BE2C (cell line): ENCODE data around the gene TMEM51.

ENCODE experiments used
- DNase-seq: peaks from one replicate; pipeline ENCODE4 v3.0.0-alpha.2; 2020
- H3K27me3 ChIP-seq: fragments of 250-450 bp; sonication (Bioruptor Pico); 2 replicates; pipeline ENCODE4 v1.5.1; 2020; ENCODE audit warnings: mild to moderate bottlenecking
- H3K36me3 ChIP-seq: fragments of 250-450 bp; sonication (Bioruptor Pico); 2 replicates; pipeline ENCODE4 v1.5.1; 2020; ENCODE audit warnings: mild to moderate bottlenecking
- H3K4me1 ChIP-seq: fragments of 250-450 bp; sonication (Bioruptor Pico); 2 replicates; pipeline ENCODE4 v1.5.1; 2020
- H3K4me3 ChIP-seq: 2 replicates; pipeline ENCODE4 v1.5.1; 2011; ENCODE audit warnings: low read depth, low read length
- H3K9me3 ChIP-seq: fragments of 250-450 bp; sonication (Bioruptor Pico); 2 replicates; pipeline ENCODE4 v1.5.1; 2020
- TF ChIP-seq, protein P1 (sequence below): IDR thresholded peaks from 2 replicates; pipeline ENCODE4 v1.5.1; 2012; ENCODE audit warnings: mild to moderate bottlenecking, low read depth, low read length

Gene TMEM51

DNA sequence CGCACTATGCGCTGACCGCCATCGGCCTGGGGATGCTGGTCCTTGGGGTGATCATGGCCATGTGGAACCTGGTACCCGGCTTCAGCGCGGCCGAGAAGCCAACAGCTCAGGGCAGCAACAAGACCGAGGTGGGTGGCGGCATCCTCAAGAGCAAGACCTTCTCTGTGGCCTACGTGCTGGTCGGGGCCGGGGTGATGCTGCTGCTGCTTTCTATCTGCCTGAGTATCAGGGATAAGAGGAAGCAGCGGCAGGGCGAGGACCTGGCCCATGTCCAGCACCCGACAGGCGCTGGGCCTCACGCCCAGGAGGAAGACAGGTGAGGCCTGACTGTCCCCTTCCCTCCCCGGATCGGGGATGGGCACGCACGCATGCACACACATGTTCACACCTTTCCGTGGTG, 61.6 kb downstream of the TMEM51 start:
- no peak overlapping the region for H3K4me3 ChIP-seq
- no peaks in the 10 kb centered on the region for H3K27me3 ChIP-seq
- TF ChIP-seq, protein P1, sequence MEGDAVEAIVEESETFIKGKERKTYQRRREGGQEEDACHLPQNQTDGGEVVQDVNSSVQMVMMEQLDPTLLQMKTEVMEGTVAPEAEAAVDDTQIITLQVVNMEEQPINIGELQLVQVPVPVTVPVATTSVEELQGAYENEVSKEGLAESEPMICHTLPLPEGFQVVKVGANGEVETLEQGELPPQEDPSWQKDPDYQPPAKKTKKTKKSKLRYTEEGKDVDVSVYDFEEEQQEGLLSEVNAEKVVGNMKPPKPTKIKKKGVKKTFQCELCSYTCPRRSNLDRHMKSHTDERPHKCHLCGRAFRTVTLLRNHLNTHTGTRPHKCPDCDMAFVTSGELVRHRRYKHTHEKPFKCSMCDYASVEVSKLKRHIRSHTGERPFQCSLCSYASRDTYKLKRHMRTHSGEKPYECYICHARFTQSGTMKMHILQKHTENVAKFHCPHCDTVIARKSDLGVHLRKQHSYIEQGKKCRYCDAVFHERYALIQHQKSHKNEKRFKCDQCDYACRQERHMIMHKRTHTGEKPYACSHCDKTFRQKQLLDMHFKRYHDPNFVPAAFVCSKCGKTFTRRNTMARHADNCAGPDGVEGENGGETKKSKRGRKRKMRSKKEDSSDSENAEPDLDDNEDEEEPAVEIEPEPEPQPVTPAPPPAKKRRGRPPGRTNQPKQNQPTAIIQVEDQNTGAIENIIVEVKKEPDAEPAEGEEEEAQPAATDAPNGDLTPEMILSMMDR, result no peak
- H3K9me3 ChIP-seq, result no peaks in the 10 kb centered on the region
- DNase-seq, result no peak
- no peaks in the 10 kb centered on the region for H3K4me1 ChIP-seq
- peaks cover 4% of the 10 kb centered on the region; the same call in 1 of the 2 replicates for H3K36me3 ChIP-seq

DNA sequence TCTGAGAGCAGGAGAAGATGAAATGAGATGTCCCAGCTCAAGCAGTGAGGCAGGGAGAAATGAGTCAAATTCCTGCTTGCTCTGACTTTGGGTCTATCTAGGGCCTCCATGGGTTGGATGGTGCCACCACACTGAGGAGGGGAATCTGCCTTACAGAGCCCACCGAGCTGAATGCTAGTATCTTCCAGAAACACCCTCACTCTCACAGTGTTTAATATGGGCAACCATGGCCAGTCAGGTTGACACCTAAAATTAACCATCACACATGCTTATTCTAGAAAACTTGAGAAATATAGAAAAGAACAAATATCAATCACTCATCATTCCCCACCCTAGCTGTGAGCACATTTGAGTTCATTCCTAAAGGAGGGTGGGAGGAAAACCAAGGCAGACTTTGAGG, 64.1 kb downstream of the TMEM51 start:
- TF ChIP-seq, protein P1, result no peak
- DNase-seq, result no peak
- Histone ChIP-seq H3K4me1 (0 out of 2 replicates have a peak, but pooled peaks cover 2% of the 10 kb centered on the region), H3K4me3 (no peak overlapping the region), H3K27me3 (no peaks in the 10 kb centered on the region), H3K9me3 (no peaks in the 10 kb centered on the region), H3K36me3 (peaks cover 4% of the 10 kb centered on the region; the same call in 1 of the 2 replicates)

DNA sequence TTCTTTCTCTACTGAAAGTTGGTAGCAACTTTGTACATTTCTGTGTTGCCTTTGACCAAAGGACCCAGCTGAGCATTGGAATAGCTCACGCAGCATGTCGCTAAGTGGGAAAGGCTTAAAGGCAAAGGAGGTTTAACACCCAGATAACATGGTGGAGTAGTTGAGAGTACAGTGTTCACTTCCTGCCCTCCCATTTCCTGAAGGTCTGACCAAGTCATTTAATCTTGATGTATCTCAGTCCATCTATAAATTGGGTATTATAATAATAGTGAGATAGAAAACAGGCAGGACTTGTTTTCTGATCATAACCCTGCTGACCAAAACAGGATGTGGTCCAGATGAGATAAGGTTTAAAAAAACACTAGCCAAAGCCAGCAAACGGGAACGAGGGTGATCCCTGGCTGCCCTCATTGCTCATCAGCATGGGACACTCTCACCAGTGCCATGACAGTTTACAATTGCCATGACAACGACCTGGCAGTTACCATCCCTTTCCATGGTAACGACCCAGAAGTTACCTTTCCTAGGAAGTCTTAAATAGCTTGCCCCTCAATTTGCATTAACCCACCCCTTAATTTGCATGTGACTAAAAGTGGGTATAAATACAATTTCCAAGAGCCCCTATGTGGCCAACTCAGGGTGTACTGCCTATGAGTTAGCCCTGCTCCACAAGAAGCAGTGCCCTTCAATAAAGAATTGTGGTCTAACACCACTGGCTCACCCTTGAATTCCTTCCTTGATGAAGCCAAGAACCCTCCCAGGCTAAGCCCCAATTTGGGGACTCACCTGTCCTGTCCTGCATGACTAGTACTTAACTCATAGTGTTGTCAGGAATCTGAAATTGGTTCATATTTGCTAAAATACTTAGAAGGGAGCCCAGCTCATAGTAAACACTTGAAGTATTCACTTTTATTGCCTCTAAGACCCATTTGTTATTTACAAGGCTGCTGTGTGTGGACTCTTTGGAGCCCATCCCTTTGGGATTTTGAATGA, 65.0 kb downstream of the TMEM51 start:
- H3K4me1 ChIP-seq, result 0 out of 2 replicates have a peak, but pooled peaks cover 2% of the 10 kb centered on the region
- no peak overlapping the region for H3K4me3 ChIP-seq
- no peaks in the 10 kb centered on the region for H3K9me3 ChIP-seq
- H3K36me3 ChIP-seq, result peaks cover 4% of the 10 kb centered on the region; the same call in 1 of the 2 replicates
- no peak for DNase-seq
- H3K27me3 ChIP-seq, result no peaks in the 10 kb centered on the region
- TF ChIP-seq, protein P1, result no peak

DNA sequence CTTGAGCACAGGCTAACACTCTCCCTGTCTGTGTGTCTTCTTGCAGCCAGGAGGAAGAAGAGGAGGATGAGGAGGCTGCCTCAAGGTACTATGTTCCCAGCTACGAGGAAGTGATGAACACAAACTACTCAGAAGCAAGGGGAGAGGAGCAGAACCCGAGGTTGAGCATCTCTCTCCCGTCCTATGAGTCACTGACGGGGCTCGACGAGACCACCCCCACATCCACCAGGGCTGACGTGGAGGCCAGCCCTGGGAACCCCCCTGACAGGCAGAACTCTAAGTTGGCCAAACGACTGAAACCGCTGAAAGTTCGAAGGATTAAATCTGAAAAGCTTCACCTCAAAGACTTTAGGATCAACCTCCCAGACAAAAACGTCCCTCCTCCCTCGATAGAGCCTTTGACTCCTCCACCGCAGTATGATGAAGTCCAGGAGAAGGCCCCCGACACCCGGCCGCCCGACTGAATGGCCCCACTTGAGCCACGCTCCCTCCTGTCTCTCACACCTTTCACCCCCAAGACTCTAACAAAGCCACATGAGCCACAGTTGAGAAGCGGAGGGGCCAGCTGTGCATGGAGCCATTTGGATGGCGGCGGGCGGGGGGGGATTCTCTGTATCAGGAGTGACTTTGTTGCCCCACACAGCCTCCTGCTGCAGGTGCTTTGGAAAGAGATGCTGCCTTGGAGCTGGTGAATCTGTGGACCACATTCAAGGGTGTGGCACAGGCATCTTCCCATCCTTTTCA, 65.9 kb downstream of the TMEM51 start:
- Histone ChIP-seq H3K4me1 (0 out of 2 replicates have a peak, but pooled peaks cover 2% of the 10 kb centered on the region), H3K9me3 (no peaks in the 10 kb centered on the region), H3K4me3 (no peak overlapping the region), H3K27me3 (no peaks in the 10 kb centered on the region), H3K36me3 (peaks cover 4% of the 10 kb centered on the region; the same call in 1 of the 2 replicates)
- DNase-seq, result no peak
- TF ChIP-seq, protein P1, result no peak

DNA sequence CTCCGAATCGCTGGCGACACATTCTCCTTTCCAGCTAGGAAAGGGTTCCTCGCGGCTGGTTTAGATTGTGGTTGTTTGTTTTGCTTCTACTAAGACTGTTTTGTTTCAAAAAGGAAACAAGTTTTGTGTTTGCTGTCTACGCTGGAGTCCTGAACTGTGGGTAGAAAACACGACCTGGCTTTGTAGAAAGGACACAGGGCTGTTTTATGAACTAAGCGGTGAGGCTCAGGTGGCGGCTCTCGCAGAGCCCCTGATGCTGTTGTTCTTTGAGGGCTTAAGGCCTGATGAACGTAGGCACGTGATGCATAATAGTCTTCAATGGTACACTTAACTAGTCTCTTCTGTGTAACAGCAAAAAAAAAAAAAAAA, 66.5 kb downstream of the TMEM51 start:
- H3K4me3 ChIP-seq, result no peak overlapping the region
- H3K27me3 ChIP-seq, result no peaks in the 10 kb centered on the region
- H3K36me3 ChIP-seq, result peaks cover 3% of the 10 kb centered on the region; the same call in 1 of the 2 replicates
- no peak for DNase-seq
- H3K9me3 ChIP-seq, result no peaks in the 10 kb centered on the region
- H3K4me1 ChIP-seq, result 0 out of 2 replicates have a peak, but pooled peaks cover 2% of the 10 kb centered on the region
- TF ChIP-seq, protein P1, result no peak
